ENCODE results near the gene SLC6A8.
"Not testable (repeated sequence)": the region's sequence is repeated elsewhere in the genome, so short reads cannot be mapped to it uniquely, and the experiment has no call there.

SLC6A8 gene

DNA sequence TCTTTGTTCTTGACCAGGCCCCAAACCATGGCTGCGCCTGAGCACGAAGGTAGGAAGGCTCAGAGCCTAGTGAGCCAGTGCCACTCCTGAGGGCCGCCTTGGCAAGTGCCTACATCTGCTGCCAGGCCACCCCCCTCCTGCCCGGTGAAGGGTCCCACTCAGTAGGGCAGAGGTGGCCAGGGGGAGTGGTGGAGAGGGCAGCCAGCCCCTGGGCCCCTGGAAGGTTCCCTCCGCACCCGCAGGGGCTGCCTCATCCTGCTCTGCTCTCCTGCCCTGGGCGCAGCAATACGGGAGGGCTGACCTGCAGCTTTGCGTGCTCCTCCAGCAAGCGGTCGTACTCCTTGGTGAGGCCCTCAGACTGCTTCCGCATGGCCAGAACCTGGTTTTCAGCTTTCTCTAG, 14.0 kb downstream of the SLC6A8 start:
- DNase-seq (ENCODE audit: extremely low spot score): no peak
- CTCF ChIA-PET: no interaction called here
- TF ChIP-seq ZNF384 (IDR thresholded peaks at IDR 0.05): no peak
- no peak for TF ChIP-seq FOXM1 (IDR thresholded peaks at IDR 0.05; ENCODE audit: borderline replicate concordance)
- TF ChIP-seq NFRKB (IDR thresholded peaks at IDR 0.05): no peak
- TF ChIP-seq L3MBTL2 (conservative IDR thresholded peaks at IDR 0.05): no peak
- no peak for TF ChIP-seq ELF4 (IDR thresholded peaks at IDR 0.05)
- TF ChIP-seq SUZ12 (IDR thresholded peaks at IDR 0.05): no peak
- no peak for TF ChIP-seq BHLHE40 (IDR thresholded peaks at IDR 0.05; ENCODE audit: borderline replicate concordance)
- TF ChIP-seq TARDBP (IDR thresholded peaks at IDR 0.05): no peak
- TF ChIP-seq PKNOX1 (IDR thresholded peaks at IDR 0.05): no peak
- TF ChIP-seq CTBP1 (IDR thresholded peaks at IDR 0.05; ENCODE audit: borderline replicate concordance): no peak
- TF ChIP-seq HDGF (IDR thresholded peaks at IDR 0.05; ENCODE audit: borderline replicate concordance): no peak
- TF ChIP-seq FOXA1 (IDR thresholded peaks at IDR 0.05): no peak
- no peak for TF ChIP-seq FOXK2 (IDR thresholded peaks at IDR 0.05)
- no peak for TF ChIP-seq SP1 (IDR thresholded peaks at IDR 0.05)
- TF ChIP-seq LEF1 (IDR thresholded peaks at IDR 0.05; ENCODE audit: borderline replicate concordance): no peak
- TF ChIP-seq ARNT (IDR thresholded peaks at IDR 0.05): no peak
- POLR2A ChIA-PET: no interaction called here

GRCh38 chrX:153702336-153703035, 14.8 kb downstream of the SLC6A8 start:
- TF ChIP-seq ELF4 (IDR thresholded peaks at IDR 0.05): no peak
- no peak for TF ChIP-seq FOXK2 (IDR thresholded peaks at IDR 0.05)
- TF ChIP-seq NFRKB (IDR thresholded peaks at IDR 0.05): no peak
- no peak for TF ChIP-seq TARDBP (IDR thresholded peaks at IDR 0.05)
- no peak for TF ChIP-seq ZNF384 (IDR thresholded peaks at IDR 0.05)
- no peak for TF ChIP-seq FOXM1 (IDR thresholded peaks at IDR 0.05; ENCODE audit: borderline replicate concordance)
- no peak for TF ChIP-seq LEF1 (IDR thresholded peaks at IDR 0.05; ENCODE audit: borderline replicate concordance)
- TF ChIP-seq BHLHE40 (IDR thresholded peaks at IDR 0.05; ENCODE audit: borderline replicate concordance): no peak
- ChIA-PET POLR2A (no interaction called here), CTCF (no interaction called here)
- DNase-seq (ENCODE audit: extremely low spot score): no peak

DNA sequence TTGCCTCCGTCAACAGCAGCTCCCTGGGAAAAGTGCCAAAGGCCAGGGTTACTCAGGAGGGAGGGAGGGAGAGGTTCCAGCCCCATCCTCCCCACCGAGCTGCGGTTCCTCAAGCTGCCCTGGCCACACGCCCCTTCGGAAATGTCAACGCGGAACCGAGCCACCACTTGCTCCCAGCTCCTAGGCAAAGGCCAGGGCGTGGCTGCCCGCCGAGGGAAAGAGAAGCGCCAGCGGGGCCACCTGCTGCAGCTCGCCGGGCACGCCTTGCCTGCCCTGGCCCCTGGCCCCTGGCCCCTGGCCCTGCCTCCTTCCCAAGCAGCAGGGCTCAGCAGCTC, 15.3 kb downstream of the SLC6A8 start:
- DNase-seq (ENCODE audit: extremely low spot score): no peak
- ChIA-PET POLR2A (no interaction called here), CTCF (no interaction called here)
- TF ChIP-seq ELF4 (IDR thresholded peaks at IDR 0.05) (no peak), ZNF384 (IDR thresholded peaks at IDR 0.05) (no peak), NFRKB (IDR thresholded peaks at IDR 0.05) (no peak), FOXM1 (IDR thresholded peaks at IDR 0.05; ENCODE audit: borderline replicate concordance) (no peak), CTBP1 (IDR thresholded peaks at IDR 0.05; ENCODE audit: borderline replicate concordance) (no peak), TARDBP (IDR thresholded peaks at IDR 0.05) (no peak)

DNA sequence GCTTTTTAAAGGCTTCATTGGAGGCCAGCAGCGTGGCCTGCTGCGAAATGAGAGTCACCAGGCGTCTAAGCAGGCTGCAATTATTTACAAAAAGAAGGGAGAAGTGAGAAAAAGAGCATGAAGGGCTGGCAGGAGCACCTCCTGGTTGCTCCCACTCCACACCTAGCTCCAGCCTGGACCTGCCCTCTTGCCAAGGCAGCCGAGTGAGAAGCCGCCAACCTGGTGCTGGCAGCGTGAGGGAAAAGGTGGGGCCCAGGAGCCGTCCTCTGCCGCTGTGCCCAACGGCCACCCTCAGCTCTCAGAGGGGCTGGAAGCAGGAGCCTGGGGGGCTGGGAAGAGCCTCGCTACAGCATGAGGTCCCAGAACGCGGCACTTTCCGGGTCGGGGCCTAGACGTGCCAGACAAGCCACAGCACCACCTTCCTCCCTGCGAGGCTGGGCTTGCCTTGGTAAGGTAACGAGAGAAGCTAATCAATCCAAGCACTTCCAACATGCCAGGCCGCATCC, 16.3 kb downstream of the SLC6A8 start:
- DNase-seq (ENCODE audit: extremely low spot score): no peak
- ChIA-PET CTCF (interaction anchor here (0.8 to 1.1 kb wide), 3 partner anchors 16 to 37 kb away, joined by 3 read pairs; partner anchors contain the start of gene SLC6A8), POLR2A (no interaction called here)
- no peak for TF ChIP-seq SUZ12 (IDR thresholded peaks at IDR 0.05)
- TF ChIP-seq HDGF (IDR thresholded peaks at IDR 0.05; ENCODE audit: borderline replicate concordance): no peak
- no peak for TF ChIP-seq FOXK2 (IDR thresholded peaks at IDR 0.05)
- TF ChIP-seq FOXA1 (IDR thresholded peaks at IDR 0.05): no peak
- no peak for TF ChIP-seq BHLHE40 (IDR thresholded peaks at IDR 0.05; ENCODE audit: borderline replicate concordance)
- TF ChIP-seq L3MBTL2 (conservative IDR thresholded peaks at IDR 0.05): no peak
- TF ChIP-seq ELF4 (IDR thresholded peaks at IDR 0.05): no peak
- TF ChIP-seq ZNF384 (IDR thresholded peaks at IDR 0.05): no peak
- TF ChIP-seq NFRKB (IDR thresholded peaks at IDR 0.05): no peak
- no peak for TF ChIP-seq LEF1 (IDR thresholded peaks at IDR 0.05; ENCODE audit: borderline replicate concordance)
- no peak for TF ChIP-seq TARDBP (IDR thresholded peaks at IDR 0.05)
- no peak for TF ChIP-seq CTBP1 (IDR thresholded peaks at IDR 0.05; ENCODE audit: borderline replicate concordance)
- no peak for TF ChIP-seq SP1 (IDR thresholded peaks at IDR 0.05)
- TF ChIP-seq PKNOX1 (IDR thresholded peaks at IDR 0.05): no peak
- no peak for TF ChIP-seq FOXM1 (IDR thresholded peaks at IDR 0.05; ENCODE audit: borderline replicate concordance)
- TF ChIP-seq ARNT (IDR thresholded peaks at IDR 0.05): no peak

DNA sequence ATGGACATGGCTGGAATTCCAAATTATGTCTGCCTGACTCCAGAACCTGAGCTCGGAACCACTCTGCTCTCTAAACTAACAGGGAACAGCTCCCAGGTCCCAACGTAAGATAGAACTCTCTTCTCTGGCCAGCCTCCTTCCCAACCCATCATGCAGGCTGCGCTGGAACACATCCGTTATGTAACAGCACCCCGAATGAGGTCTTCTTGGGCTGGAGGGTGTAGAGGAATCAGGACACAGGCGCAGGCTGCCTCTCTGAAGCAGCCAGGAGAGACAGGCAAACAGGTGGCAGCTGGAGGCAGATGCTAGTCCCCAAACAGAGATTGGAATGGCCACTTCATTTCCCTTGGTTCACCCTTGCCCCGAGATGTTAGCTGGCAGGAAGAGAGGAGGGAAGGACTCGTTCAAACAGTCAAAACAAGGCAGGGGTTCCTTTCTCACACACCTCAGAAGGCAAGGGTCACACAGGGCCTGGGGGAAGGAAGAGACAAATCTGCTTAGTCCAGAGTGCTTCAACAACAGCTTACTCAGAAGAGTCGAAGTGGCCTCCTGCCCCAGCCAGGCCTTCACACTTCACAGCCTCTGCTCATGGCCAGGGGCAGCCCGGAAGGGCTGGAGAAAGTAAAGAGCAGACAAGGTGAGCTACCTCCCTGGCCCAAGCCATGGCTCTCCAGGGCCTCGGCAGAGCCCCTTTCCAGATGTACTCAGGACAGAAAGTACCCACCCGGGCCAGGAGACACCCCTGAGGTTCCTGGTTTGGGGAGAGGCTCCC, 17.1 kb downstream of the SLC6A8 start:
- POLR2A ChIA-PET; DNase-seq (ENCODE audit: extremely low spot score): not testable (repeated sequence)
- CTCF ChIA-PET: interaction anchor here (0.8 to 1.1 kb wide), 3 partner anchors 17 to 38 kb away, joined by 3 read pairs; partner anchors contain the start of gene SLC6A8

- DNase-seq (ENCODE audit: extremely low spot score); POLR2A ChIA-PET: not testable (repeated sequence)
- CTCF ChIA-PET: interaction anchor here (0.8 kb wide), 1 partner anchor 18 kb away, joined by 3 read pairs; the partner anchor contains the start of gene SLC6A8
Observed at GRCh38 chrX:153705403-153706060, 17.8 kb downstream of the SLC6A8 start.

Data from HEK293T (cell line).